Neuronal stem cell (in vitro differentiated cells): ENCODE data around the gene FRMD8.

Experiments used
- DNase-seq: peaks from one replicate; pipeline ENCODE4 v3.0.0-alpha.2; 2013; ENCODE audit warnings: low spot score
- H2AFZ ChIP-seq: one replicate; pipeline ENCODE4 v1.6.1; 2013; ENCODE audit warnings: mild to moderate bottlenecking, low read length, inconsistent platforms
- H2AK5ac ChIP-seq: 2 replicates; pipeline ENCODE4 v1.6.1; 2013; ENCODE audit warnings: low read depth, mild to moderate bottlenecking, inconsistent platforms, low read length, moderate library complexity, mixed read lengths
- H2BK120ac ChIP-seq: 2 replicates; pipeline ENCODE4 v1.6.1; 2013; ENCODE audit warnings: low read depth, mild to moderate bottlenecking, inconsistent platforms, low read length, moderate library complexity, mixed read lengths
- H2BK12ac ChIP-seq: one replicate; pipeline ENCODE4 v1.6.1; 2013; ENCODE audit warnings: low read length, inconsistent platforms
- H2BK15ac ChIP-seq: 2 replicates; pipeline ENCODE4 v1.6.1; 2013; ENCODE audit warnings: mild to moderate bottlenecking, low read length, inconsistent platforms, mixed read lengths
- H2BK5ac ChIP-seq: one replicate; pipeline ENCODE4 v1.6.1; 2013; ENCODE audit warnings: inconsistent platforms, mild to moderate bottlenecking, low read length, moderate library complexity
- H3K14ac ChIP-seq: one replicate; pipeline ENCODE4 v1.6.1; 2013; ENCODE audit warnings: low read length, inconsistent platforms
- H3K18ac ChIP-seq: 2 replicates; pipeline ENCODE4 v1.6.1; 2013; ENCODE audit warnings: low read length, inconsistent platforms
- H3K23ac ChIP-seq: 2 replicates; pipeline ENCODE4 v1.6.1; 2013; ENCODE audit warnings: low read depth, mild to moderate bottlenecking, mixed read lengths, low read length, inconsistent platforms; ENCODE audit not compliant: poor library complexity
- H3K27ac ChIP-seq: replicated peaks from 3 replicates; pipeline ENCODE4 v1.5.1; 2013; ENCODE audit warnings: low read length, inconsistent platforms
- H3K27me3 ChIP-seq, 3 experiments: 2 replicates each; pipeline ENCODE4 v1.6.1; 2013; ENCODE audit warnings: low read length in 3 of 3, mild to moderate bottlenecking in 2 of 3, inconsistent platforms in 1 of 3, low read depth in 1 of 3, mixed read lengths in 1 of 3, moderate library complexity in 1 of 3; ENCODE audit not compliant: control insufficient read depth in 3 of 3, insufficient read depth in 3 of 3
- H3K36me3 ChIP-seq, 2 donors: replicated peaks in 1 of 2; 2 replicates each; pipeline ENCODE4 v1.6.1; 2013; ENCODE audit warnings: low read length in 2 of 2; ENCODE audit not compliant: control insufficient read depth in 2 of 2, insufficient read depth in 2 of 2
- H3K4ac ChIP-seq: 2 replicates; pipeline ENCODE4 v1.6.1; 2013; ENCODE audit warnings: inconsistent platforms, mild to moderate bottlenecking, low read length, moderate library complexity
- H3K4me1 ChIP-seq, 2 donors: 1 replicate in 1 of 2; 2 replicates in 1 of 2; pipeline ENCODE4 v1.6.1; 2013; ENCODE audit warnings: low read length in 2 of 2, low read depth in 1 of 2; ENCODE audit not compliant: control insufficient read depth in 2 of 2, insufficient read depth in 1 of 2
- H3K4me2 ChIP-seq: one replicate; pipeline ENCODE4 v1.6.1; 2013; ENCODE audit warnings: mild to moderate bottlenecking, low read length, inconsistent platforms; ENCODE audit not compliant: insufficient read depth, poor library complexity, severe bottlenecking
- H3K4me3 ChIP-seq, 2 donors: 2 replicates each; pipeline ENCODE4 v1.5.1; 2013; ENCODE audit warnings: low read length in 2 of 2, mild to moderate bottlenecking in 2 of 2, inconsistent platforms in 1 of 2, moderate library complexity in 1 of 2
- H3K79me1 ChIP-seq: one replicate; pipeline ENCODE4 v1.6.1; 2013; ENCODE audit warnings: low read depth, mild to moderate bottlenecking, inconsistent platforms, low read length, moderate library complexity
- H3K9ac ChIP-seq: one replicate; pipeline ENCODE4 v1.6.1; 2013; ENCODE audit warnings: mild to moderate bottlenecking, low read depth, low read length, inconsistent platforms; ENCODE audit not compliant: poor library complexity
- H3K9me3 ChIP-seq, 2 donors: replicated peaks in 1 of 2; 2 replicates each; pipeline versions ENCODE3 to v1.6.1; 2013; ENCODE audit warnings: low read length in 2 of 2, mild to moderate bottlenecking in 2 of 2, inconsistent platforms in 1 of 2, low read depth in 1 of 2, mixed read lengths in 1 of 2, moderate library complexity in 1 of 2; ENCODE audit not compliant: control insufficient read depth in 2 of 2, insufficient read depth in 1 of 2
- H4K8ac ChIP-seq: one replicate; pipeline ENCODE4 v1.6.1; 2013; ENCODE audit warnings: low read depth, mild to moderate bottlenecking, inconsistent platforms, low read length, moderate library complexity
- H4K91ac ChIP-seq: one replicate; pipeline ENCODE4 v1.6.1; 2013; ENCODE audit warnings: low read length, low read depth, mild to moderate bottlenecking, inconsistent platforms; ENCODE audit not compliant: poor library complexity
- WGBS, 2 donors: extraction: QIAGEN DNeasy Blood & Tissue Kit; methylation state at CpG; one replicate each; pipeline ENCODE4 v1.1.7; 2013; ENCODE audit warnings: missing lambda C conversion rate in 2 of 2, mixed read lengths in 1 of 2; ENCODE audit not compliant: insufficient read length in 2 of 2, insufficient replicate concordance in 1 of 2; ENCODE audit errors: extremely low coverage in 2 of 2; 5-methylcytosine and 5-hydroxymethylcytosine counted together

FRMD8 gene

GRCh38 chr11:65415499-65416340 lies 29.3 kb downstream of the FRMD8 start:
- Histone ChIP-seq H3K79me1 (peaks cover 6% of the 10 kb centered on the region), H3K27ac (no peak overlapping the region), H2BK120ac (no peak overlapping the region), H3K4me2 (peak overlapping the region; percentile 41), H3K36me3 (peaks cover 0 to 16% of the 10 kb centered on the region in 2 donors), H4K91ac (no peak overlapping the region), H3K4ac (no peak overlapping the region), H3K4me3 (peak overlapping the region in 1 of 2 donors; percentile 21), H3K18ac (peak overlapping the region; percentile 41), H4K8ac (no peak overlapping the region), H2AK5ac (peak overlapping the region; percentile 51), H2AFZ (peak overlapping the region; percentile 86), H3K9ac (peak overlapping the region; percentile 45), H3K14ac (no peak overlapping the region), H2BK5ac (no peak overlapping the region), H3K4me1 (peaks cover 30 to 41% of the 10 kb centered on the region in 2 donors), H3K9me3 (no peaks in the 10 kb centered on the region), H2BK15ac (no peak overlapping the region), H2BK12ac (peak overlapping the region; percentile 80), H3K27me3 (no peaks in the 10 kb centered on the region), H3K23ac (peak overlapping the region; percentile 91)
- no CpG with 5 or more reads among the region's 11 CpGs for WGBS, 2 donors
- no peak for DNase-seq

- Histone ChIP-seq H3K9me3 (no peaks in the 10 kb centered on the region), H3K14ac (no peak overlapping the region), H3K4me2 (peak overlapping the region; percentile 41), H3K18ac (no peak overlapping the region), H2BK5ac (no peak overlapping the region), H3K36me3 (peaks cover 0 to 11% of the 10 kb centered on the region in 2 donors), H2AK5ac (no peak overlapping the region), H3K27me3 (no peaks in the 10 kb centered on the region), H3K23ac (no peak overlapping the region), H3K4me1 (peaks cover 33 to 47% of the 10 kb centered on the region in 2 donors), H2BK15ac (no peak overlapping the region), H2BK120ac (no peak overlapping the region), H3K79me1 (peaks cover 6% of the 10 kb centered on the region), H3K27ac (no peak overlapping the region), H4K91ac (no peak overlapping the region), H3K4me3 (peak overlapping the region in 1 of 2 donors; percentile 21), H2AFZ (peak overlapping the region; percentile 86), H4K8ac (no peak overlapping the region), H2BK12ac (no peak overlapping the region), H3K4ac (no peak overlapping the region), H3K9ac (no peak overlapping the region)
- WGBS, 2 donors, result no CpG with 5 or more reads among the region's 18 CpGs
- peak; percentile 84 for DNase-seq
These were observed 29.9 kb downstream of the FRMD8 start for GRCh38 chr11:65416341-65416824.

GRCh38 chr11:65416841-65417701 lies 30.6 kb downstream of the FRMD8 start:
- Histone ChIP-seq H3K23ac (peak overlapping the region; percentile 13), H4K91ac (no peak overlapping the region), H3K9me3 (no peaks in the 10 kb centered on the region), H3K9ac (no peak overlapping the region), H2AFZ (peak overlapping the region; percentile 86), H3K18ac (no peak overlapping the region), H3K79me1 (peaks cover 6% of the 10 kb centered on the region), H3K36me3 (peaks cover 0 to 4% of the 10 kb centered on the region in 2 donors), H2BK5ac (peak overlapping the region; percentile 84), H3K4me1 (peaks cover 38 to 49% of the 10 kb centered on the region in 2 donors), H3K4ac (no peak overlapping the region), H2AK5ac (peak overlapping the region; percentile 37), H2BK120ac (no peak overlapping the region), H3K4me2 (peak overlapping the region; percentile 19), H3K27ac (no peak overlapping the region), H4K8ac (no peak overlapping the region), H3K27me3 (no peaks in the 10 kb centered on the region), H2BK12ac (peak overlapping the region; percentile 51), H3K4me3 (peak overlapping the region in 1 of 2 donors; percentile 20), H3K14ac (no peak overlapping the region), H2BK15ac (peak overlapping the region; percentile 93)
- WGBS, 2 donors, result no CpG with 5 or more reads among the region's 14 CpGs
- no peak for DNase-seq
